Astrocyte of the cerebellum (primary cell): Measurements from ENCODE around the gene DSC2.

Experiments used
- DNase-seq: peaks from one replicate; pipeline ENCODE4 v3.0.0-alpha.2; 2011; ENCODE audit warnings: low read depth
- H3K4me3 ChIP-seq: 2 replicates; pipeline ENCODE4 v1.5.1; 2011; ENCODE audit warnings: mild to moderate bottlenecking, low read depth, low read length, moderate library complexity
- in situ Hi-C: cut with HindIII; loops from 2 replicates; pipeline ENCODE4 v1.10.0; 2017; ENCODE audit warnings: low sequenced_read_pairs
- TF ChIP-seq, protein P1 (sequence below): IDR thresholded peaks from 2 replicates; pipeline ENCODE4 v1.5.1; 2012; ENCODE audit warnings: low read length, low read depth, moderate library complexity, mild to moderate bottlenecking; ENCODE audit errors: missing control alignments

Gene DSC2

DNA sequence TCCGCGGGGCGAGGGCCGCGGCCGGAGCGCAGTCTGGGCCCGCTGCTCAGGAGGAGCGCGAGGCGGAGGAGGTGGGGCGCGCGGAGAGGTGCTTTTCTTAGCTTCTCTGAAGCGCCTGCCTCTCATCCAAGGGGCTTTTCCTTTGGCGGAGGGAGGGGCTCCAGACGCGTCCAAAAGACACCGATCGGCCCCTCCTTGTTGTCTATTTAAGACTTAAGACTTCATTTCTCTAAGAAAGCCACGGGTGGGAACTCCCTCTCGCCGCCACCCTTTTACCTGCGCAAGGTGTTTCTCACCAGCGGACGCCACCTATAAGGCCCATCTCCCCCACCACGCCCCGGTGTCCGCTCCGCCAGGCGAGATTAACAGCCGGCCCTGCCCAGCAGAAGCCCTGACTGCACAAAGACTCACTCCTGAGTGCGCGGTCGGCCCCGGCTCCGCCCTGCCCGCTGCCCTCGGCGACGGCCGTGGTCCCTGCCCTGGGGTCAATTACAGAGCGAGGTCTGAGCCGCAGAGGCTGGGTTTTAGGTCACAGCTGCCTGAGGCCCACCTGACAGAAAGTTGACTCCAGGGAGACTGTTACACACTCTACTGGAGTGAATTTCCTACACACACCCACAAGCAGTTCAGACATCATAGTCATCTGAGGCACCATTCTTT, at the start of gene DSC2:
TSS of gene DSC2 (minus strand) at position 397 of the 660 bp plus-strand sequence. CDS start 450 bp downstream, outside the sequence.
- H3K4me3 ChIP-seq, result peak within 1 kb of the TSS; percentile 57
- no peak for DNase-seq
- in situ Hi-C loops, result no loop called here
- TF ChIP-seq, protein P1, sequence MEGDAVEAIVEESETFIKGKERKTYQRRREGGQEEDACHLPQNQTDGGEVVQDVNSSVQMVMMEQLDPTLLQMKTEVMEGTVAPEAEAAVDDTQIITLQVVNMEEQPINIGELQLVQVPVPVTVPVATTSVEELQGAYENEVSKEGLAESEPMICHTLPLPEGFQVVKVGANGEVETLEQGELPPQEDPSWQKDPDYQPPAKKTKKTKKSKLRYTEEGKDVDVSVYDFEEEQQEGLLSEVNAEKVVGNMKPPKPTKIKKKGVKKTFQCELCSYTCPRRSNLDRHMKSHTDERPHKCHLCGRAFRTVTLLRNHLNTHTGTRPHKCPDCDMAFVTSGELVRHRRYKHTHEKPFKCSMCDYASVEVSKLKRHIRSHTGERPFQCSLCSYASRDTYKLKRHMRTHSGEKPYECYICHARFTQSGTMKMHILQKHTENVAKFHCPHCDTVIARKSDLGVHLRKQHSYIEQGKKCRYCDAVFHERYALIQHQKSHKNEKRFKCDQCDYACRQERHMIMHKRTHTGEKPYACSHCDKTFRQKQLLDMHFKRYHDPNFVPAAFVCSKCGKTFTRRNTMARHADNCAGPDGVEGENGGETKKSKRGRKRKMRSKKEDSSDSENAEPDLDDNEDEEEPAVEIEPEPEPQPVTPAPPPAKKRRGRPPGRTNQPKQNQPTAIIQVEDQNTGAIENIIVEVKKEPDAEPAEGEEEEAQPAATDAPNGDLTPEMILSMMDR, result no peak

- no peak for DNase-seq
- TF ChIP-seq, protein P1, result no peak
- in situ Hi-C loops, result no loop called here
Observed at GRCh38 chr18:31149351-31149750, 47.1 kb upstream of the DSC2 start.

GRCh38 chr18:31148600-31148999, 46.4 kb upstream of the DSC2 start:
- in situ Hi-C loops, result no loop called here
- no peak for DNase-seq
- no peak overlapping the region for H3K4me3 ChIP-seq
- TF ChIP-seq, protein P1, result no peak

More at GRCh38 chr18:31149351-31149750, 47.1 kb upstream of the DSC2 start:
- no peak overlapping the region for H3K4me3 ChIP-seq

- no peak for DNase-seq
- TF ChIP-seq, protein P1, result no peak
- in situ Hi-C loops, result no loop called here
- no peak overlapping the region for H3K4me3 ChIP-seq
Observed at GRCh38 chr18:31146809-31147208, 44.6 kb upstream of the DSC2 start.

DNA sequence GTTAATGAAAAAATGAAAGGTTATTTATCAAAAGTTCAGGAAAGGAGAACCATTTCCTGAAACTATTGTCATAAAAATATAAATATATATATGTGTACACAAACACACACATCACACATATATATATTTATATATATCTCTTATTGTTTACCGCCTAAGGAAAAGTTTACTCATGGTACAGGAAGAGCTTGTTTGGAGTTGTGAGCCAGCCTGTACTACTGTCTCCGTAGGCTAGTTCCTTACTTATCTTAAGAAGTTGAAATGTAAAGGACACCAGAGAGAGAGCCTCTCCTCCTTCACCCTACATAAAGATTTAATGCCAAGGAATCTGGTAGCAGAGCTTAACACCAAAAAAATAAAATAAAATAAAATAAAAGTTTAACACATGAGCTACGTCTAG, 40.8 kb upstream of the DSC2 start:
- TF ChIP-seq, protein P1, result no peak
- DNase-seq, result no peak
- in situ Hi-C loops, result no loop called here
- H3K4me3 ChIP-seq, result no peak overlapping the region

DNA sequence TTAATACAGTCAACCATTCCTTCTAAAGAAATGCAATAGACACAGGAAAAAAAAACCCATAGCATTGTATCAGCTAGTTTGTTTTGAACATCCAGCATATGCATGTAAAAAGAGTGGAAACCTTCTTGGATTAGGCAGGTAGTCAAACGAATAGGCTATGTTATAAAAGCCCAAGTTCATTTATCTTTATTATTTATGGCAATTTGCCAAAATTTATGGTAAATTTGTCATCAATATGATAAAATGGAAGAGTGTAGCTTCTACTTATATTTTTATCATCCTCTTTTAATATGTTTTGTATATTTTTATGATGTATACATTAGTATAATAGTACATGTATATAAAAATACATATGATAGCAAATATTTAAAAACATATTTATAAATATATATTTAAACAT, 36.5 kb upstream of the DSC2 start:
- in situ Hi-C loops, result no loop called here
- TF ChIP-seq, protein P1, result no peak
- DNase-seq, result no peak
- H3K4me3 ChIP-seq, result no peak overlapping the region
